GM12878 (cell line): ENCODE measurements around the gene TRUB2. TPM values are rescaled to one million over a fixed set of nuclear protein-coding genes. Genes with fewer than 3 reads are reported as not detected.

ENCODE experiments used
- ATAC-seq: fragments of 200-7000 bp; cut with Tn5 transposase; 3 replicates; pipeline ENCODE4 v1.9.1; 2020; ENCODE audit warnings: mild to moderate bottlenecking, moderate library complexity
- BruUV-seq: library from RNA; stranded (reverse); fragments of 400-500 nt; replicated peaks from 2 replicates; lab custom pipeline; 2021; lab: Mats Ljungman, UMichigan
- CTCF ChIA-PET: fragments of 300-600 bp; sonication (Branson Sonifier 250); formaldehyde crosslinking; extraction: SDS; loops from one replicate; lab custom pipeline; 2021; ENCODE audit warnings: inconsistent platforms; lab: Yijun Ruan, JAX
- POLR2A ChIA-PET: fragments of 350-600 bp; formaldehyde crosslinking; extraction: SDS; loops from one replicate; lab custom pipeline; 2021; ENCODE audit warnings: inconsistent platforms; lab: Charles Lee
- RAD21 ChIA-PET: fragments of 300-600 bp; sonication (Branson Sonifier 250); formaldehyde crosslinking; loops from one replicate; lab custom pipeline; 2023; ENCODE audit warnings: antibody characterized with exemption; ENCODE audit not compliant: unreplicated experiment; lab: Charles Lee
- SMC1A ChIA-PET: fragments of 300-600 bp; sonication (Branson Sonifier 250); formaldehyde crosslinking; loops from one replicate; lab custom pipeline; 2023; ENCODE audit not compliant: unreplicated experiment, uncharacterized antibody; lab: Charles Lee
- DNase-seq: peaks from one replicate; pipeline ENCODE4 v3.0.0-alpha.2; 2011; ENCODE audit warnings: low read depth, low spot score
- FAIRE-seq: peaks from 3 replicates; lab custom pipeline; 2011; peaks lifted over from hg19 to GRCh38; lab: Jason Lieb, UNC
- H2AFZ ChIP-seq: 2 replicates; pipeline ENCODE4 v1.6.0; 2011; ENCODE audit warnings: low read depth, low read length, control low read depth; ENCODE audit not compliant: control insufficient read depth
- H3K27ac ChIP-seq: 2 replicates; pipeline ENCODE4 v1.5.1; 2011; ENCODE audit warnings: control low read depth; ENCODE audit not compliant: control insufficient read depth, insufficient read depth
- H3K27me3 ChIP-seq, 2 experiments: replicated peaks in 1 of 2; 2 replicates each; pipeline versions ENCODE4 v1.6.0 to v1.6.1; 2011; ENCODE audit warnings: low read length in 1 of 2; ENCODE audit not compliant: control insufficient read depth in 2 of 2, insufficient read depth in 2 of 2
- H3K36me3 ChIP-seq, 2 experiments: 2 replicates each; pipeline ENCODE4 v1.5.1; 2011; ENCODE audit warnings: low read length in 1 of 2; ENCODE audit not compliant: control insufficient read depth in 2 of 2, insufficient read depth in 2 of 2
- H3K4me1 ChIP-seq: 2 replicates; pipeline ENCODE4 v1.6.1; 2011; ENCODE audit warnings: mild to moderate bottlenecking, low read length, moderate library complexity, mixed read lengths; ENCODE audit not compliant: control insufficient read depth, insufficient read depth
- H3K4me2 ChIP-seq: 2 replicates; pipeline ENCODE4 v1.6.0; 2011; ENCODE audit warnings: control low read depth; ENCODE audit not compliant: control insufficient read depth, insufficient read depth
- H3K4me3 ChIP-seq: fragments of 200-600 bp; sonication (generic); 2 replicates; pipeline ENCODE4 v1.5.1; 2016
- H3K79me2 ChIP-seq: 2 replicates; pipeline ENCODE4 v1.6.0; 2011; ENCODE audit warnings: low read length; ENCODE audit not compliant: control insufficient read depth, insufficient read depth
- H3K9ac ChIP-seq: 2 replicates; pipeline ENCODE4 v1.8.0; 2011; ENCODE audit warnings: low read length, control low read depth, mixed read lengths; ENCODE audit not compliant: control insufficient read depth, insufficient read depth
- H3K9me3 ChIP-seq: replicated peaks from 3 replicates; pipeline ENCODE4 v1.5.1; 2011; ENCODE audit warnings: mild to moderate bottlenecking, low read length; ENCODE audit not compliant: control insufficient read depth, insufficient read depth
- H4K20me1 ChIP-seq: 2 replicates; pipeline ENCODE4 v1.6.0; 2011; ENCODE audit not compliant: control insufficient read depth, insufficient read depth
- CBX3 ChIP-seq: fragments of 200-600 bp; sonication (generic); IDR thresholded peaks from 2 replicates; pipeline ENCODE4 v1.6.1; 2016; ENCODE audit warnings: low read depth, borderline replicate concordance
- CEBPB ChIP-seq, 2 experiments: fragments of 150-350 bp in 1 of 2; IDR thresholded peaks; 2 replicates each; pipeline ENCODE4 v1.6.1; 2012 to 2014; ENCODE audit warnings: low read depth in 2 of 2, low read length in 2 of 2, borderline replicate concordance in 1 of 2, inconsistent platforms in 1 of 2
- CREM ChIP-seq: IDR thresholded peaks from 2 replicates; pipeline ENCODE4 v1.6.1; 2014; ENCODE audit warnings: antibody characterized with exemption, low read depth
- EZH2 ChIP-seq: IDR thresholded peaks from 2 replicates; pipeline ENCODE4 v1.6.1; 2012; ENCODE audit warnings: low read depth, mild to moderate bottlenecking, control low read depth, inconsistent platforms, low read length, borderline replicate concordance; ENCODE audit not compliant: control insufficient read depth
- KAT2A ChIP-seq: conservative IDR thresholded peaks from 2 replicates; pipeline ENCODE4 v1.6.1; 2011; ENCODE audit warnings: low read depth, low read length; ENCODE audit not compliant: control insufficient read depth
- MEF2B ChIP-seq: fragments of 450-650 bp; IDR thresholded peaks from 2 replicates; pipeline ENCODE4 v1.6.1; 2018; ENCODE audit warnings: mild to moderate bottlenecking, moderate library complexity; ENCODE audit not compliant: partially characterized antibody, poor library complexity, severe bottlenecking
- NR2F1 ChIP-seq: fragments of 450-650 bp; conservative IDR thresholded peaks from 2 replicates; pipeline ENCODE4 v1.6.1; 2017; ENCODE audit warnings: mild to moderate bottlenecking
- POLR2A ChIP-seq: IDR thresholded peaks from 2 replicates; pipeline ENCODE4 v1.6.1; 2011; ENCODE audit warnings: low read depth, mild to moderate bottlenecking, low read length
- RELA ChIP-seq: fragments of 450-650 bp; IDR thresholded peaks from 2 replicates; pipeline ENCODE4 v1.8.0; 2014; ENCODE audit warnings: borderline replicate concordance; ENCODE audit not compliant: partially characterized antibody
- SMC3 ChIP-seq: IDR thresholded peaks from 2 replicates; pipeline ENCODE4 v1.6.1; 2011; ENCODE audit warnings: low read length, improper control_type of control experiment, borderline replicate concordance
- STAT3 ChIP-seq: IDR thresholded peaks from 2 replicates; pipeline ENCODE4 v1.6.1; 2011; ENCODE audit warnings: low read depth, low read length, improper control_type of control experiment
- SUPT20H ChIP-seq: IDR thresholded peaks from 2 replicates; pipeline ENCODE4 v1.6.1; 2011; ENCODE audit warnings: low read depth, mild to moderate bottlenecking, low read length, moderate library complexity, borderline replicate concordance; ENCODE audit not compliant: control insufficient read depth
- SUZ12 ChIP-seq: fragments of 200-600 bp; sonication (generic); IDR thresholded peaks from one replicate; pipeline ENCODE4 v1.6.1; 2018; ENCODE audit warnings: antibody characterized with exemption, mild to moderate bottlenecking; ENCODE audit not compliant: unreplicated experiment
- TCF7 ChIP-seq: IDR thresholded peaks from 2 replicates; pipeline ENCODE4 v1.6.1; 2014; ENCODE audit warnings: antibody characterized with exemption, borderline replicate concordance
- WGBS: methylation state at CpG from one replicate; pipeline ENCODE4 v1.1.6; 2016; ENCODE audit warnings: low lambda C conversion rate; ENCODE audit not compliant: insufficient replicate concordance, insufficient coverage; ENCODE audit errors: missing lambda C conversion rate; 5-methylcytosine and 5-hydroxymethylcytosine counted together
- in situ Hi-C: fragments of 300-500 bp; cut with MboI; formaldehyde crosslinking; loops from 9 replicates; pipeline ENCODE4 v1.14.3; 2018; ENCODE audit warnings: mixed read lengths
- intact Hi-C: fragments of 100-400 bp; cut with micrococcal nuclease; formaldehyde crosslinking; loops from one replicate; pipeline ENCODE4 v1.14.2; 2022; ENCODE audit not compliant: unreplicated experiment
- polyA plus RNA-seq, 11 experiments: library from polyadenylated mRNA; depleted of rRNA in 4 of 11; unstranded in 6 of 11; stranded (reverse) in 5 of 11; fragments of >200 nt; fragmentation: Nextera tagmentation in 4 of 11; fragmentation: Illumina TruSeq in 1 of 11; extraction: Ambion mirVana in 4 of 11; extraction: Trizol in 1 of 11; gene quantifications; 1 replicate in 1 of 11; 2 replicates in 10 of 11; pipeline versions ENCODE4 v1.2.1 to v1.2.3, GENCODE V29; 2011 to 2016; ENCODE audit warnings: inconsistent platforms in 2 of 11, missing spikeins in 2 of 11, low read depth in 1 of 11
- total RNA-seq, 4 experiments: library from RNA; depleted of rRNA in 3 of 4; stranded (reverse); fragments of >200 nt in 3 of 4; fragmentation: Illumina TruSeq in 1 of 4; extraction: Trizol in 1 of 4; gene quantifications; 2 replicates each; pipeline versions ENCODE4 v1.2.1 to v1.2.3, GENCODE V29; 2013 to 2021
- TF ChIP-seq, protein P1 (sequence below): fragments of 450-650 bp; IDR thresholded peaks from 2 replicates; pipeline ENCODE4 v1.6.1; 2017; ENCODE audit warnings: mild to moderate bottlenecking, moderate library complexity
- TF ChIP-seq, protein P2 (sequence below): IDR thresholded peaks from 2 replicates; pipeline ENCODE4 v1.6.1; 2011; ENCODE audit warnings: low read depth, mild to moderate bottlenecking, low read length, moderate library complexity, borderline replicate concordance; ENCODE audit errors: extremely low read depth
- TF ChIP-seq, protein P3 (sequence below): fragments of 450-650 bp; IDR thresholded peaks from 2 replicates; pipeline ENCODE4 v1.6.1; 2017; ENCODE audit warnings: mild to moderate bottlenecking, low read depth, inconsistent platforms; ENCODE audit not compliant: poor library complexity, severe bottlenecking

TRUB2 gene
- total and polyA plus RNA-seq, 10 of the 15 experiments (the other 5 are each of a cell fraction or from before 2014, with no cell fraction given) = 2.8 to 70.5 (median 37.2) TPM

DNA sequence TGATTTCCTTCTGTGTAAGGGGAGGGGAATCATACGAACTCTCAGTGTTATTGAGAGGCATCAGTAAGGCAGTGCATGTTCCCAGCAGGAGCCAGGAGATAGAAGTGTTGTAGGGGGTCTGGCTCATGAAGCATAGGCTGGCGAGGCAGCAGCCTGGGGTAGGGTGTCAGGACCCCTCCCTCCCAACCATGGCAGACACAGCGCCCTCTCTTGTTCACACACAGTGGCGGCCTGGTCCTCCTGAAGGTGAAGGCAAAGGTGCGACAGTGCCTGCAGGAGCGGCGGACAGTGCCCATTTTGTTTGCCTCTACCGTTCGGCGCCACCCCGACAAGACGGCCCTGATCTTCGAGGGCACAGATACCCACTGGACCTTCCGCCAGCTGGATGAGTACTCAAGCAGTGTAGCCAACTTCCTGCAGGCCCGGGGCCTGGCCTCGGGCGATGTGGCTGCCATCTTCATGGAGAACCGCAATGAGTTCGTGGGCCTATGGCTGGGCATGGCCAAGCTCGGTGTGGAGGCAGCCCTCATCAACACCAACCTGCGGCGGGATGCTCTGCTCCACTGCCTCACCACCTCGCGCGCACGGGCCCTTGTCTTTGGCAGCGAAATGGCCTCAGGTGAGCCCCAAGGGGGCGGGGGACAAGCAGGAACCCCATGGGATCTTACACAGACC lies 22.8 kb upstream of the TRUB2 start:
- Histone ChIP-seq H3K4me3 (no peak overlapping the region), H3K9me3 (no peaks in the 10 kb centered on the region), H3K27ac (no peak overlapping the region), H3K79me2 (no peaks in the 10 kb centered on the region), H2AFZ (no peak overlapping the region), H3K4me2 (no peak overlapping the region), H3K9ac (no peak overlapping the region), H4K20me1 (no peaks in the 10 kb centered on the region), H3K4me1 (no peaks in the 10 kb centered on the region), H3K27me3 (no peaks in the 10 kb centered on the region), H3K36me3 (peaks cover 0 to 4% of the 10 kb centered on the region in 2 experiments; a peak in 2 of 4 replicates)
- POLR2A ChIA-PET = no interaction called here
- CTCF ChIA-PET = interaction anchor here (0.7 to 2.4 kb wide), 3 partner anchors 9 to 50 kb away, joined by 3 to 14 read pairs (median 3); no protein-coding TSS in a partner anchor
- intact Hi-C loops (loop anchor here (5.0 kb wide), 1 partner anchor 218 kb away; the partner anchor contains the start of gene PTGES2), in situ Hi-C loops (no loop called here)
- DNase-seq (no peak), ATAC-seq (no peak), FAIRE-seq (no peak)
- SMC1A ChIA-PET = interaction anchor here (0.9 kb wide), 1 partner anchor 17 kb away, joined by 3 read pairs; no protein-coding TSS in a partner anchor
- RAD21 ChIA-PET = no interaction called here
- TF ChIP-seq SMC3 (no peak), TCF7 (no peak), NR2F1 (no peak), MEF2B (no peak), CEBPB (IDR thresholded peaks at IDR 0.05; ENCODE audit: borderline replicate concordance in 1 of 2, low read depth in 2 of 2, low read length in 2 of 2) (no peak), SUZ12 (no peak), KAT2A (no peak), SUPT20H (no peak), STAT3 (no peak), CREM (no peak), RELA (no peak), POLR2A (no peak), CBX3 (no peak), EZH2 (no peak)
- TF ChIP-seq, protein P1, sequence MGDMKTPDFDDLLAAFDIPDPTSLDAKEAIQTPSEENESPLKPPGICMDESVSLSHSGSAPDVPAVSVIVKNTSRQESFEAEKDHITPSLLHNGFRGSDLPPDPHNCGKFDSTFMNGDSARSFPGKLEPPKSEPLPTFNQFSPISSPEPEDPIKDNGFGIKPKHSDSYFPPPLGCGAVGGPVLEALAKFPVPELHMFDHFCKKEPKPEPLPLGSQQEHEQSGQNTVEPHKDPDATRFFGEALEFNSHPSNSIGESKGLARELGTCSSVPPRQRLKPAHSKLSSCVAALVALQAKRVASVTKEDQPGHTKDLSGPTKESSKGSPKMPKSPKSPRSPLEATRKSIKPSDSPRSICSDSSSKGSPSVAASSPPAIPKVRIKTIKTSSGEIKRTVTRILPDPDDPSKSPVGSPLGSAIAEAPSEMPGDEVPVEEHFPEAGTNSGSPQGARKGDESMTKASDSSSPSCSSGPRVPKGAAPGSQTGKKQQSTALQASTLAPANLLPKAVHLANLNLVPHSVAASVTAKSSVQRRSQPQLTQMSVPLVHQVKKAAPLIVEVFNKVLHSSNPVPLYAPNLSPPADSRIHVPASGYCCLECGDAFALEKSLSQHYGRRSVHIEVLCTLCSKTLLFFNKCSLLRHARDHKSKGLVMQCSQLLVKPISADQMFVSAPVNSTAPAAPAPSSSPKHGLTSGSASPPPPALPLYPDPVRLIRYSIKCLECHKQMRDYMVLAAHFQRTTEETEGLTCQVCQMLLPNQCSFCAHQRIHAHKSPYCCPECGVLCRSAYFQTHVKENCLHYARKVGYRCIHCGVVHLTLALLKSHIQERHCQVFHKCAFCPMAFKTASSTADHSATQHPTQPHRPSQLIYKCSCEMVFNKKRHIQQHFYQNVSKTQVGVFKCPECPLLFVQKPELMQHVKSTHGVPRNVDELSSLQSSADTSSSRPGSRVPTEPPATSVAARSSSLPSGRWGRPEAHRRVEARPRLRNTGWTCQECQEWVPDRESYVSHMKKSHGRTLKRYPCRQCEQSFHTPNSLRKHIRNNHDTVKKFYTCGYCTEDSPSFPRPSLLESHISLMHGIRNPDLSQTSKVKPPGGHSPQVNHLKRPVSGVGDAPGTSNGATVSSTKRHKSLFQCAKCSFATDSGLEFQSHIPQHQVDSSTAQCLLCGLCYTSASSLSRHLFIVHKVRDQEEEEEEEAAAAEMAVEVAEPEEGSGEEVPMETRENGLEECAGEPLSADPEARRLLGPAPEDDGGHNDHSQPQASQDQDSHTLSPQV = no peak
- TF ChIP-seq, protein P2, sequence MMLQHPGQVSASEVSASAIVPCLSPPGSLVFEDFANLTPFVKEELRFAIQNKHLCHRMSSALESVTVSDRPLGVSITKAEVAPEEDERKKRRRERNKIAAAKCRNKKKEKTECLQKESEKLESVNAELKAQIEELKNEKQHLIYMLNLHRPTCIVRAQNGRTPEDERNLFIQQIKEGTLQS = no peak
- TF ChIP-seq, protein P3, sequence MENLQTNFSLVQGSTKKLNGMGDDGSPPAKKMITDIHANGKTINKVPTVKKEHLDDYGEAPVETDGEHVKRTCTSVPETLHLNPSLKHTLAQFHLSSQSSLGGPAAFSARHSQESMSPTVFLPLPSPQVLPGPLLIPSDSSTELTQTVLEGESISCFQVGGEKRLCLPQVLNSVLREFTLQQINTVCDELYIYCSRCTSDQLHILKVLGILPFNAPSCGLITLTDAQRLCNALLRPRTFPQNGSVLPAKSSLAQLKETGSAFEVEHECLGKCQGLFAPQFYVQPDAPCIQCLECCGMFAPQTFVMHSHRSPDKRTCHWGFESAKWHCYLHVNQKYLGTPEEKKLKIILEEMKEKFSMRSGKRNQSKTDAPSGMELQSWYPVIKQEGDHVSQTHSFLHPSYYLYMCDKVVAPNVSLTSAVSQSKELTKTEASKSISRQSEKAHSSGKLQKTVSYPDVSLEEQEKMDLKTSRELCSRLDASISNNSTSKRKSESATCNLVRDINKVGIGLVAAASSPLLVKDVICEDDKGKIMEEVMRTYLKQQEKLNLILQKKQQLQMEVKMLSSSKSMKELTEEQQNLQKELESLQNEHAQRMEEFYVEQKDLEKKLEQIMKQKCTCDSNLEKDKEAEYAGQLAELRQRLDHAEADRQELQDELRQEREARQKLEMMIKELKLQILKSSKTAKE = no peak
- no TSS peak for BruUV-seq
- 87% methylated on average over 27 of the region's 28 CpGs for WGBS
